ENCODE data around the gene HIVEP3.

- no peak for TF ChIP-seq CTCF (IDR thresholded peaks at IDR 0.05; ENCODE audit: insufficient read depth, low read length)
- TF ChIP-seq POLR2AphosphoS5 (IDR thresholded peaks at IDR 0.05; ENCODE audit: low read depth): no peak
Observed at GRCh38 chr1:41709331-41709730, 209.4 kb downstream of the HIVEP3 start.
